B cell (primary cell): ENCODE results near the gene PSG11.
"Not testable (repeated sequence)": the region's sequence is repeated elsewhere in the genome, so short reads cannot be mapped to it uniquely, and the experiment has no call there.

ENCODE experiments used
- CTCF ChIP-seq: fragments of 200-600 bp; IDR thresholded peaks from one replicate; pipeline ENCODE4 v1.8.0; 2022; ENCODE audit warnings: antibody characterized with exemption, mild to moderate bottlenecking
- EZH2 ChIP-seq: IDR thresholded peaks from 2 replicates; pipeline ENCODE4 v1.6.1; 2012; ENCODE audit warnings: borderline replicate concordance, low read depth, mild to moderate bottlenecking, moderate library complexity, low read length; ENCODE audit not compliant: insufficient read depth, poor library complexity, severe bottlenecking

GRCh38 chr19:43021629-43022028, 4.6 kb downstream of the PSG11 start:
- TF ChIP-seq CTCF, EZH2: not testable (repeated sequence)
